K562 (cell line): ENCODE measurements around the gene COX14. TPM values are rescaled to one million over a fixed set of nuclear protein-coding genes. Genes with fewer than 3 reads are reported as not detected.

Source experiments
- CBFA2T3 ChIP-seq: fragments of 450-650 bp; IDR thresholded peaks from 2 replicates; pipeline ENCODE4 v1.6.1; 2017
- CHD4 ChIP-seq: fragments of 200-600 bp; sonication (generic); IDR thresholded peaks from 3 replicates; pipeline ENCODE4 v1.6.1; 2012; ENCODE audit warnings: low read depth, mild to moderate bottlenecking, mixed read lengths, low read length, inconsistent platforms; ENCODE audit not compliant: insufficient read depth, insufficient replicate concordance, poor library complexity, severe bottlenecking
- ELF2 ChIP-seq: fragments of 250-450 bp; sonication (Bioruptor Pico); IDR thresholded peaks from 2 replicates; pipeline ENCODE4 v1.5.0; 2021; ENCODE audit warnings: mild to moderate bottlenecking
- FOXJ2 ChIP-seq: fragments of 200-800 bp; sonication (Bioruptor generic); IDR thresholded peaks from 2 replicates; pipeline ENCODE4 v1.6.1; 2016; ENCODE audit warnings: missing genetic modification characterization, missing compliant biosample characterization
- KLF1 ChIP-seq: fragments of 450-650 bp; IDR thresholded peaks from 2 replicates; pipeline ENCODE4 v1.6.1; 2016; ENCODE audit warnings: missing genetic modification characterization, missing compliant biosample characterization
- LARP7 ChIP-seq: fragments of 450-650 bp; IDR thresholded peaks from 2 replicates; pipeline ENCODE4 v1.6.1; 2016
- MCM2 ChIP-seq: fragments of 450-650 bp; IDR thresholded peaks from 2 replicates; pipeline ENCODE4 v1.6.1; 2017; ENCODE audit warnings: low read depth, mild to moderate bottlenecking
- MIER1 ChIP-seq: fragments of 450-650 bp; IDR thresholded peaks from 2 replicates; pipeline ENCODE4 v1.6.1; 2016; ENCODE audit warnings: antibody characterized with exemption, mild to moderate bottlenecking, low read depth
- NCOA4 ChIP-seq: fragments of 450-650 bp; IDR thresholded peaks from 2 replicates; pipeline ENCODE4 v1.6.1; 2018; ENCODE audit warnings: mild to moderate bottlenecking; ENCODE audit not compliant: partially characterized antibody
- POLR2G ChIP-seq: fragments of 200-400 bp; formaldehyde crosslinking; IDR thresholded peaks from 2 replicates; pipeline ENCODE4 v1.6.1; 2017; ENCODE audit warnings: low read depth, mild to moderate bottlenecking, antibody characterized with exemption, low read length, moderate library complexity
- PPARD ChIP-seq: fragments of 250-450 bp; sonication (Bioruptor Pico); IDR thresholded peaks from 2 replicates; pipeline ENCODE4 v1.8.0; 2022; ENCODE audit warnings: inconsistent platforms, mild to moderate bottlenecking, moderate library complexity
- RBM39 ChIP-seq: fragments of 200-400 bp; formaldehyde crosslinking; optimal IDR thresholded peaks from 2 replicates; pipeline ENCODE3; 2018; ENCODE audit warnings: low read depth, low read length
- RCOR1 ChIP-seq, 2 experiments: IDR thresholded peaks; 2 replicates each; pipeline ENCODE4 v1.6.1; 2012; ENCODE audit warnings: low read depth in 2 of 2, low read length in 2 of 2, borderline replicate concordance in 1 of 2, improper control_type of control experiment in 1 of 2
- SIX5 ChIP-seq, 2 experiments: IDR thresholded peaks; 2 replicates each; pipeline ENCODE4 v1.6.1; 2011; ENCODE audit warnings: low read length in 2 of 2, borderline replicate concordance in 1 of 2, low read depth in 1 of 2, mild to moderate bottlenecking in 1 of 2, moderate library complexity in 1 of 2; ENCODE audit not compliant: insufficient read depth in 1 of 2
- SMAD4 ChIP-seq: fragments of 250-450 bp; sonication (Bioruptor Pico); conservative IDR thresholded peaks from 2 replicates; pipeline ENCODE4 v1.8.0; 2021; ENCODE audit warnings: inconsistent platforms, mild to moderate bottlenecking, moderate library complexity
- SP1 ChIP-seq: sonication (generic); formaldehyde crosslinking; IDR thresholded peaks from 2 replicates; pipeline ENCODE4 v1.8.1; 2022; ENCODE audit warnings: mild to moderate bottlenecking, missing genetic modification reagents
- TARDBP ChIP-seq: fragments of 450-650 bp; IDR thresholded peaks from 2 replicates; pipeline ENCODE4 v1.6.1; 2016
- XRCC5 ChIP-seq: fragments of 200-400 bp; formaldehyde crosslinking; IDR thresholded peaks from 2 replicates; pipeline ENCODE4 v1.6.1; 2017; ENCODE audit warnings: low read depth, mild to moderate bottlenecking, low read length
- YY1 ChIP-seq, 3 experiments: IDR thresholded peaks; 2 replicates each; pipeline ENCODE4 v1.6.1; 2011; ENCODE audit warnings: low read length in 2 of 3, mild to moderate bottlenecking in 2 of 3, moderate library complexity in 2 of 3, borderline replicate concordance in 1 of 3, control low read depth in 1 of 3, low read depth in 1 of 3; ENCODE audit not compliant: insufficient read depth in 3 of 3, insufficient replicate concordance in 2 of 3, control insufficient read depth in 1 of 3, insufficient read length in 1 of 3; ENCODE audit errors: extremely low read depth in 1 of 3
- ZMIZ1 ChIP-seq, 2 experiments: fragments of 150-350 bp in 1 of 2; IDR thresholded peaks; 2 replicates each; pipeline ENCODE4 v1.6.1; 2012 to 2016; ENCODE audit warnings: low read depth in 2 of 2, low read length in 2 of 2, mild to moderate bottlenecking in 1 of 2, moderate library complexity in 1 of 2
- ZNF175 ChIP-seq: fragments of 200-800 bp; sonication (Bioruptor generic); IDR thresholded peaks from 2 replicates; pipeline ENCODE4 v1.6.1; 2016; ENCODE audit warnings: low read depth, mild to moderate bottlenecking, missing genetic modification characterization, missing compliant biosample characterization
- ZNF280A ChIP-seq: fragments of 450-650 bp; IDR thresholded peaks from 2 replicates; pipeline ENCODE4 v1.6.1; 2018; ENCODE audit warnings: mild to moderate bottlenecking, low read depth; ENCODE audit not compliant: partially characterized antibody
- polyA plus RNA-seq, 8 experiments: library from polyadenylated mRNA; depleted of rRNA in 4 of 8; stranded (reverse) in 5 of 8; unstranded in 3 of 8; fragments of >200 nt; fragmentation: Nextera tagmentation in 2 of 8; fragmentation: Illumina TruSeq in 1 of 8; extraction: Ambion mirVana in 2 of 8; extraction: Trizol in 1 of 8; gene quantifications; 2 replicates each; pipeline versions ENCODE4 v1.2.1 to v1.2.3, GENCODE V29; 2011 to 2014; ENCODE audit warnings: inconsistent platforms in 1 of 8, missing spikeins in 1 of 8
- total RNA-seq, 7 experiments: library from RNA; depleted of rRNA in 6 of 7; stranded (reverse); fragments of >200 nt in 6 of 7; fragmentation: Illumina TruSeq in 2 of 7; extraction: Trizol in 2 of 7; gene quantifications; 2 replicates each; pipeline versions ENCODE4 v1.2.1 to v1.2.3, GENCODE V29; 2011 to 2021; ENCODE audit warnings: low replicate concordance in 1 of 7

COX14 gene
- total and polyA plus RNA-seq, 9 of the 15 experiments (the other 6 are each of a cell fraction or from before 2014, with no cell fraction given): 44.4 to 269 (median 53.4) TPM

GRCh38 chr12:50167049-50167828 is 55.2 kb downstream of the COX14 start, which contains the start of gene CERS5 (continued):
- no peak for TF ChIP-seq PPARD (CRISPR knock-in tag)
- TF ChIP-seq YY1 (IDR thresholded peaks at IDR 0.05; ENCODE audit: borderline replicate concordance in 1 of 3, control insufficient read depth in 1 of 3, extremely low read depth in 1 of 3, insufficient read depth in 3 of 3, insufficient read length in 1 of 3, insufficient replicate concordance in 2 of 3, low read depth in 1 of 3, low read length in 2 of 3): peak; percentile 38 to 87 (median 86)
- TF ChIP-seq SMAD4: peak; percentile 61
- TF ChIP-seq XRCC5: peak; percentile 65
- TF ChIP-seq RBM39: no peak
- TF ChIP-seq KLF1 (tag): peak; percentile 74; the same call in 1 of the 2 replicates
- no peak for TF ChIP-seq CHD4
- TF ChIP-seq MIER1: no peak
- TF ChIP-seq ZNF175: no peak
- TF ChIP-seq TARDBP: no peak
- TF ChIP-seq NCOA4: no peak
- peak; percentile 94 for TF ChIP-seq SP1 (CRISPR knock-in tag)
- no peak for TF ChIP-seq ZNF280A
- TF ChIP-seq RCOR1 (IDR thresholded peaks at IDR 0.05; ENCODE audit: borderline replicate concordance in 1 of 2, low read depth in 2 of 2, low read length in 2 of 2): no peak; a peak in 2 of 4 replicates
- no peak for TF ChIP-seq ZMIZ1 (IDR thresholded peaks at IDR 0.05; ENCODE audit: low read depth in 2 of 2, low read length in 2 of 2)
- 0 out of 2 replicates have a peak, but pooled peaks have one; percentile 72 for TF ChIP-seq ELF2 (CRISPR knock-in tag)
- no peak for TF ChIP-seq MCM2
- no peak for TF ChIP-seq FOXJ2 (tag)
- TF ChIP-seq POLR2G: peak; percentile 95
- no peak for TF ChIP-seq CBFA2T3
- TF ChIP-seq LARP7: no peak
- TF ChIP-seq SIX5 (IDR thresholded peaks at IDR 0.05; ENCODE audit: borderline replicate concordance in 1 of 2, insufficient read depth in 1 of 2, low read depth in 1 of 2, low read length in 2 of 2): no peak
